ENCODE results near the gene OVCA2.
A peak's percentile ranks its signal among the peaks of the same experiment; 100 is the strongest.

OVCA2 gene

GRCh38 chr17:2068031-2068518 lies 26.3 kb downstream of the OVCA2 start:
- no peak for DNase-seq

- no peak for DNase-seq
These were observed 26.8 kb downstream of the OVCA2 start for GRCh38 chr17:2068519-2069051.

GRCh38 chr17:2070241-2071023 lies 28.6 kb downstream of the OVCA2 start:
- no peak for DNase-seq

GRCh38 chr17:2071024-2071385 lies 29.2 kb downstream of the OVCA2 start:
- DNase-seq, result no peak

- no peak for DNase-seq
These were observed 29.8 kb downstream of the OVCA2 start for GRCh38 chr17:2071455-2072281.

GRCh38 chr17:2074919-2075318 lies 33.1 kb downstream of the OVCA2 start:
- DNase-seq, result no peak

GRCh38 chr17:2075336-2076086 lies 33.7 kb downstream of the OVCA2 start:
- DNase-seq, result no peak

GRCh38 chr17:2076087-2076984 lies 34.5 kb downstream of the OVCA2 start:
- peak; percentile 68 for DNase-seq

GRCh38 chr17:2077040-2077439 lies 35.2 kb downstream of the OVCA2 start:
- DNase-seq, result no peak

GRCh38 chr17:2081564-2081963 lies 39.7 kb downstream of the OVCA2 start:
- no peak for DNase-seq

- DNase-seq, result no peak
These were observed 40.4 kb downstream of the OVCA2 start for GRCh38 chr17:2082003-2082781.

GRCh38 chr17:2083613-2084035 lies 41.8 kb downstream of the OVCA2 start:
- no peak for DNase-seq

GRCh38 chr17:2084036-2084765 lies 42.4 kb downstream of the OVCA2 start:
- DNase-seq, result no peak

GRCh38 chr17:2084766-2085647 lies 43.2 kb downstream of the OVCA2 start:
- DNase-seq, result no peak

- no peak for DNase-seq
These were observed 43.8 kb downstream of the OVCA2 start for GRCh38 chr17:2085648-2085949.

GRCh38 chr17:2086306-2086705 lies 44.5 kb downstream of the OVCA2 start:
- no peak for DNase-seq

- DNase-seq, result no peak
These were observed 45.9 kb downstream of the OVCA2 start for GRCh38 chr17:2087597-2088211.

GRCh38 chr17:2089021-2089422 lies 47.2 kb downstream of the OVCA2 start:
- DNase-seq, result no peak

GRCh38 chr17:2090210-2090641 lies 48.4 kb downstream of the OVCA2 start:
- DNase-seq, result no peak

All from DMS79 treated with DMSO at 0.1 percent for 48 hours (cell line).